HG02678 (cell line): ENCODE measurements around the gene ASIC3.

ENCODE experiments used
- ATAC-seq: cut with Tn5 transposase; IDR thresholded peaks from one replicate; pipeline ENCODE4 v1.9.1; 2021; ENCODE audit warnings: mild to moderate bottlenecking, moderate library complexity; ENCODE audit not compliant: unreplicated experiment

ASIC3 gene

DNA sequence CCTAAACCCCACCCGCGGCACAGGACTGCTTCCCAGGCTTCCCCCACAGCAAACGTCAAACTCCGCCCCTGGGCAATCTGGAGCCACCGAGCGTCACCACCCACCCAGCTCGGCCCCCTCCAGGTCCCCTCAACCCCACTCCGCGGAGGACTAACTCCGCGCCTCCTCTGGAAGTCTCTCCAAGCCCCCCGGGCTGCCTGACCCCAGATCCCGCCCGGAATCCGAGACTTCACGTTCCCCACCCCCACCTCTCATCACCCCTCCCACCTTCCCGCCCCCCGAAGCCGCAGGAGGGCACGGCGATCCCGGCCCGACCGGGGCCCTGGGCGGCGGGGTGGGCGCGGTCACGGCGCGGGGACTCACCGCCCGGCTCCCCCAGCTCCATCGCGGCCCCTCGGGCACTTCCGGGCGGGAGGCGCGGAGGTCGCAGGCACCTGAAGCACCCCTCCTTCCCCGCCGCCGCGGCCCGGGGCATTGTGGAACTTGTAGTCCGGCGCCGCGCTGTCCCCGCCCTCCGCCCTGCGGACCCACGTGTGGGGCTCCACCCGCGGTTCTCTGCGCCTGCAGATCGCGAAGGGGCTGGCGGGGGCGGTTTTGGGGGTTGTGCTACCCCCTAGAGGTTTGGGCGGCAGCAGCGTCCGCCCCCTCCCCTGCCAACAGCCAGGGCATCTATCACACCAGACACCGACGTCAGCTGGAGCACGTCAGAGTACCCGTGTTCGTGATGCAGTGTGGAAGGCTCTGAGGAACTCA lies 34.9 kb downstream of the ASIC3 start, which contains the start of gene TMUB1:
Gene TMUB1, minus strand, starts transcription at position 423 of the 753 bp plus-strand sequence. CDS start 930 bp downstream, outside the sequence.
- ATAC-seq, result peak; percentile 50

DNA sequence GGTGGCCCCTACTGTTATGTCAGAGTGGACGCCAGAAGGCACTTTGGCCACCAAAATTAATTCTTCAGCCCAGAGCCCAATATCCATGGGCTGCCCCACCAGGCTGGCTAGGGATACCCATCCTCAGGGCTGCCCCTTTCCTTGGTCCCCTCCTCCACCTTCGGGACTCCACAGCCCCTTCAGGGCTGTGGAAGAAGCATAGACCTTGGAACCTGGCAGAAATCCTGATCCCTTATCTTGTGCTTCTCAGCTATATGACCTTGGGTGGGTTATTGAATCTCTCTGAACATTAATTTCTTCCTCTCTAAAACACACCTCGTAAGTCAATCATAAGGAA lies 35.5 kb downstream of the ASIC3 start:
- ATAC-seq, result no peak

DNA sequence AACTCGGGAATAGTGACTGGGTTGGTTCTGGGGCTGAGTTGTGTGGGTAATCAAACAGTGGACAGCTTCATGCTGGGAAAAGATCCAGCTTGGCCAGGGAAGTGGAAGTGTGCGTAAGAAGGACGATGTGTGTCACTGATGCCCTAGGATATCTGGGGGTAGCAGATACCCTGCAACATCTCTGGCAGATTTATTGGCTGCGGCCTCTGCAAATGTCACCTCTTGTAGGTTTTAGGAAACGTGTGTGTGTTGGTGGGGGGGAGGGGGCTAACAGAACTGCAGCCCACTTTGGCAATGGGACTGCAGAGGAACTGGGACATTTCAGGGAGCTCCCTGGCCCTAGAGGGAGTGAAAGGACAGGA lies 37.0 kb downstream of the ASIC3 start:
- no peak for ATAC-seq

DNA sequence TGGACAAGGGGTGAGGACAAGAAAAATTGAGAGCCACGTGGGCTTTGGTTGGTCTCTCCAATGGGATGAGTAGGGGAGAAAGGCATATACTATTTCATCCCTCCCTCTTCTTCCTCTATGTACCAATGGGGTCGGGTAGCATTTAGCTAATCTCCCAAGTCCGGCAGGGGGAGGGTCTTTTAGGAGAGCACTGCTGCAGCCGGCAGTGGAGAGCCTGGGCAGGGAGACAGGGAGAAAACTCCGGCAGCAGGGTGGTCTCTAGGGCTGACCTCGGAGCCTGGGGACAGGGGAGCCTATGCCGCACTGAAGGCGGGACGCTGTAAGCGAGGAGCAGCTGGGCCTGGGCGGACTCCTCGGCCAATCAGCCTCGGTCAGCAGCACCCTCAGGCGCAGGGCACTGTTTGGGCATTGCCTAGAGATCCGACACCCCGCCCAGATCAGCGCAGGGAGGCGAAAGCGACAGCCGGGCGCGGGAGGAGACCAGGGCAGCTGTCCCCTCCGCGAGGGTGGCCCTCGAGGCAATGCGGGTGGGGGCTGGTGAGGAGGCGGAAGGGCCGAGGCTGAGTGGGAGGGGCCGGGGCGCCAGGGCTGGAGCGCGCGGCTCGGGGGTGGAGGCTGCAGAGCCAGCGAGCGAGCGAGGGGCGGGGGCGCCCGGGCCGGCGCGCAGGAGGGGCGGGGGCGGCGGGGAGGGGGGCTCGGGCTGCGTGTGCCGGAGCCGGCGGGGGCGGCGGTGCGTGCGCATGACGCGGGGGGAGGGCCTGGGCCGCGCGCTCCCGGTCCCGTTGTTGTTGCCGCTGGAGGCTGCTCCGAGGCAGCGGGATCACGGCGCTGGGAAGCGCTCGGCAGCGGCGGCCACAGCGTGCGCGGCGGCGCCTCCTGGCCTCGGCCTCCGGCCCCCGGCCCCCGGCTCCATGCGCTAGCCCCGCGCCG lies 37.6 kb downstream of the ASIC3 start, which contains the start of gene AGAP3:
Gene AGAP3, plus strand, starts transcription at position 785 of the 930 bp plus-strand sequence. CDS start 267 bp downstream, outside the sequence.
- ATAC-seq, result peak; percentile 55

DNA sequence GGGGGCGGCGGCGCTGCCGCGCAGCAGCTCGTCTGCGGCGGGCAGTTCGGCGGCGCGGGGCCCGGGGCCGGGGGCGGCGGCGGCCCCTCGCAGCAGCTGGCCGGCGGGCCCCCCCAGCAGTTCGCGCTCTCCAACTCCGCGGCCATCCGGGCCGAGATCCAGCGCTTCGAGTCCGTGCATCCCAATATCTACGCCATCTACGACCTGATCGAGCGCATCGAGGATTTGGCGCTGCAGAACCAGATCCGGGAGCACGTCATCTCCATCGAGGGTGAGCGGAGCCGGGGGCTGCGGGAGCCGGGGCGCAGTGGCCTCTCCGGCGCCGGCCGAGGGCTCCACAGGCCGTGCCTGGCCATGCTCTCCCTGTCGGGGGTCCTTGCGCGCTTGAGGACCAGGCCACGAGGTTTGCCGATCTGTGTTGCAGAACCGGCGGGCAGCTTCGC lies 38.5 kb downstream of the ASIC3 start:
- no peak for ATAC-seq

DNA sequence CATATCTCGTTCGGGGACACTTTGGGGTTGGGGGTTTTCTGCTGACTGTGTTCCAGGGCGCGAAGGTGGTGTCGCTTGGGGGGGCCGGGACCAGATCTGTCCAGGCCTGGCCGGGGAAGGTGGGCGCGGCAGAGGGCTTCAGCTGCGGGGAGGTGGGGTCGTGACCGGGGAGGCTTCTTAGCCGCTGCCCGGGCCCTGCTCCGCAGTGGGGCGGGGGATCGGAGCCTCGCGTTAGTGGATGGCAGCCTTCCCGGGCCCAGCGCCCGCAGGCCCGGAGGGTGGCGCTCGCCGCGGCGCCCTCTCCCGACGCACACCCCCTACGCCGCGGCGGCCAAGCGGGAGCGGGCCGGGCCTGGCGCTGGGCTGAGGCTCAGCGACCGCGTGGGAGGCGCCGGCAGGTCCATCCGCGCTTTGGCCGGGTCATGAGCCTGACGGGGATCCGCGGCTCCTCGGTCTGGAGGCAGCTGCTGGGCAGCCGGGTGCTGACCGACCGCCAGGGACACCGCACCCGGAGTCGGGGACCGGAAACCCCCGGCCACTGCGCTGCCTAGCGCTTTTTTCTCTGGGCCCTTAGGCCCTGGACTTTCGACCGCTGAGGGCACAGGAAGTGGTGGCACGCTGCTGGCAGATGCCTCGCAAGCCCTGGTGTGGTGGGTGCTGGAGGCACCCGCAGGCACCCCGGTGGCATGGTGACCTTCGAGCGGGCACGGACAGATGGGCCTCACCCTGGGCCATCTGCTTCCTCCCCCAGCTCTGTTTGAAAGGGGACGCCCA lies 39.1 kb downstream of the ASIC3 start:
- peak; percentile 23 for ATAC-seq

DNA sequence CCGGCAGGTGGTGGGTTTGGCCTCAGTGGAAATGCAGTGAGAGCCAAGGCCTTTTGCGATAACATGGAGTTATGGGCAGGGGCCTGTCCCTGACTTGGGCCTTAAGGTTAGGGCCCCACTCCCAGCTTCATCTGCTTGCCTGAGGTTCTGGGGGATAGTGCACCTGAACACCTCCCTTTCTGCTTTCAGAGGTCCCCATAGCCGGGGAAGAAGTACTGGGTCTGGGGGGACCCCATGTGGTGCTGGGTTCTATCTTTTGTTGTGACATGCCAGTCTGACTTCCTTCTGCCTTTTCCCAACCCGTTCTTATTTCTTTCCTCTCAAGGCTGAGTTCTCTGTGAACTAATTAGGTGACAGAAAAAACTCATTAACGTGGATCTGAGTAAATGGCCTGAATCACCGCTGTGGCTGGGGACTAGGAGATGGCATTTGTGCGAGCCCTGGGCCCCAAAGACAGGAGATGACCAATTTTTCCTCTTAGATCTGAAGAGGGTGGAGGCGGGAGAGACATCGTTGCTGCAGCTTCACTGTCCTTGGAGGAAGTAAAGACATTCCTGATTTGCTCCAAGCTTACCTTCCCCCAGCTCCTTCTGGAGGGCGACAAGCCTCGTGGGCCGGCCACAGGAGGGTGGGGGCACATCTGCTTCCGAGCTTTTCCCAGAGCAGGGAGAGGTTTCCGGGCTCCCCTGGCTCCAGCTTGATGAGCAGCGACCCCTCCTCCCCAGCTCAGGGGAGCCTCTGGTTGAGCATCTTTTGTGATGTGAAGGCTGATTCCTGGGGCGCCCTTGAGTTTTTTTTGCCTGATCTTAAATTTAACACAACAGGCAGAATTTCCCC lies 39.9 kb downstream of the ASIC3 start:
- ATAC-seq, result no peak

DNA sequence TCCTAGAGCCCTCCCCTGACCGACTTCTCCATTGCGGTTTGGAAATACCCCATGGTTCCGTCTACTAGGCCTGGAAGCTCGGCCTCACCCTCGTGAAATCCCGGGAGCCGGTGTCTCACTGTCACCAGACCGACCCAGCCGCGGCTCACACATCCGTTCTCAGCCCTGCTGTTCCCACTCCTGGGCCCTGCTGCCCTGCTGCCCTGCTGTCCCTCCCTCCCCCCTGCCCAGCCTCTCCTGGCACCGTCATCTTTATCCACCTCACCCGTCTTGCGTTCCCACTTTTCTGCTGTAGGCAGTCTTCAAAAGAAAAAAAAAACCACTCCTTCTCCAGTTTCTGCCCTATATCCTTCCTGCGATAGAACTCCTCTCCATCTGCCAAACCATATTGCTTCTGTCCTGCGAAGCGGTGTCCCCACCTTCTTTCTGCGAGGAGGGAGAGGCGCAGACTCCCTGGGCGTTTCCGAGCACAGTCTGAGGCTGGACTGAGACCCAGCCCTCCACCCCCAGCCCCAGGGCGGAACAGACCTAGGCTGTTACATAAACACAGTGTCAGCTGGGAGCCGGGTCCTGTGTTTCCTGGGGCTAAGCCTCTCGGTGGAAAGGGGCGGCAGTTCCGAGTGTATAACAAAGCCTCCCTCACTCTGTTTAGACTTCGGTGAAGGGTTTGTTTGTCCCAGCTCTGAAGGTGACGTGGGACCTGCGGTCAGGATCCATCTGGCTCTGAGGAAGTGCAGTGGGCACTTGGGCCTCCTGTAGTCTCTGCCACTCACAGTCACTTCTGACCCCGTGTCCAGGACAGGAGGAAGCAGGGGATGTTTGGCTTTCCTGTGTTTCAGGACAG lies 40.7 kb downstream of the ASIC3 start:
- ATAC-seq, result no peak

DNA sequence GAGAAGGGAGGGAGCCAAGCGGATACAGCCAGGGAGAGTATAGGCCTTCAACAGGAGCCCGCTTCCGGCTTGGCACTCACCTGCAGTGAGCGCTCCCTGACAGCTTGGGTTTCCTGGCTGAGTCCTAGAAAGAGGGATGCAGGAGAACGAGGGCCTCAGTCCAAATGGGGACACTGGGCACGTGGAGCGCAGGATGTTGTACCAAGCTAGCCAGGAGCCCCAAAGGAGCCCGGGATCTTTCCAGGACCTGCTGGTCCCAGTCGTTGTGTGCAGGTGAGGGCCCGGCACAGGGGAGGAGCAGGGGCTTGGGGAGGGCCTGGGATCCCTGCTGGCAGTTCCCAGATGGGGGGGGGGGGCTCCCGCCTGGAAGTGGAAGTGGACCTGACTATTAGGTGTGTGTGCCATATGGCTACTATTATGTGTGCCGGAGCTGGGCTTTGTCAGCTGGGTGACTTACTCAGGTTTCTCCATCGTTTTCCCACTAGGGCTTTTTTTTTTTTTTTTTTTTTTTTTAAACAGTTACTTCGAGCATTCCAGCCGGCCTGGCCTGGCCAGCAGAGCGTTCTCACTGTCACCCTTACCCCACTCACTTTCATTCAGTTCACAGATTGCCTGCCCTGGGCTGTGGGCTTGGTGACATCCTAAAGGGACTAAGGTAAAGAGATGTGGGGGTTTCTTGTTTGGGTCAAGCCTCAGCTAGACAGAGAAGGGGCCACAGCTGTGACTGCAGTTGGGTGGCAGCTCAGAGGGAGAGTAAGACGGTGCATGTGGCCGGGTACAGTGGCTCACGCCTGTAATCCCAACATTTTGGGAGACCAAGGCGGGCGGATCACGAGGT lies 41.8 kb downstream of the ASIC3 start:
- ATAC-seq, result no peak

DNA sequence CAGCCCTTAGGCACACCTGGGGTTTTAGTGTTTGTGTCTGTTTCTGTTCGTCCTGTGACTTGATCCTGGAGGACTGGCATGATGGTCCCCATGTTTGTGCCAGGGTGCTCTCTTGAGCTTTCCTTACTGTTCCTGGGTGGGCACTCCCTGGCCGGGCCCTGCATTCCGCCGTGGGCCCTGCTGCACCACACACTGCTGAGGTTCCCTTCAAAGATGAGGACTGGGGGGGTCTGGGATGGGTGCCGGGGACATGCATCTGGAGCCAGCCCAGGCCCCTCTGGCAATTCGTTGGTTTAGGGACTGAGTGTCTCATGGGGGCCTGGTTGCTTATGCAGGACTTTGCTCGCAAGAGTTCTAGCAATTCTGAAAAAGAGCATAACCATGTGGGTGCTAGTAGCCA lies 42.7 kb downstream of the ASIC3 start:
- no peak for ATAC-seq

DNA sequence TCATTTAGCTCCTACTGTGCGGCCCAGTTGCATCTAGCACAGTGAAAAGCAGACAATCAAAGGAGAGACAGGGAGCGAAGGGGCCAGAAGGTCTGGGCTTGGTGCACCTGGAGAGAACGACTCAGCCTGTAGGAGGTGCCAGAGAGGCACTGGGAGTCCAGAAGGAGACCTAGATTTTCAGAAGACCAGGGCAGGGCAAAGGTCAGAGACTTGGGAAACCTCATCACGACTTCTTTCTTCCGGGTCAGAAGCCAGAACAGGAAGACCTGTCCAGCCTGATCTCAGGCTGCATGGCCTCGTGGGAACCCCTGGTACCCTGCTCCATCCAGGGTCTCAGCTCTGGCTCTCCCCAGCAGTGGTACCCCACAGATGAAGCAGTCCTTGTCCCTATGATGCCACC lies 43.1 kb downstream of the ASIC3 start:
- no peak for ATAC-seq

DNA sequence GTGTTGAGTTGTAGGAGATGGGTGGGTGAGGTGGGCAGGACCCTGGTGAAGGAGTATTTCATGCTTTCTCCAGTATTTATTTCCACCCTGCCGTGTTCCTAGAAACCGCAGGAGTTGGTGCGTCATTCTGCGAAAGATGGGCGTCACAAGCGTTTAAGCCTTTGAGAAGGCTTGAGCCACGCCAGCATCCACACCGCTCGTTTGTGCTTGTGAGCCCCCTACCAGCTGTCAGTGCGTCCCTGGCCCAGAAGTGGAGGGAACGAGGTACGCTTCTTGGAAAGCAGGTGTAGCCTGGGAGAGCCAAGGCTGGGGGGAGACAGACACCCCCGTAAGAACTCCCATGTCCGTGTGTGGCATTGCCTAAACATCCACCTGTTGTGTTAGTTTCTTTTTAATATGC lies 43.7 kb downstream of the ASIC3 start:
- ATAC-seq, result no peak

DNA sequence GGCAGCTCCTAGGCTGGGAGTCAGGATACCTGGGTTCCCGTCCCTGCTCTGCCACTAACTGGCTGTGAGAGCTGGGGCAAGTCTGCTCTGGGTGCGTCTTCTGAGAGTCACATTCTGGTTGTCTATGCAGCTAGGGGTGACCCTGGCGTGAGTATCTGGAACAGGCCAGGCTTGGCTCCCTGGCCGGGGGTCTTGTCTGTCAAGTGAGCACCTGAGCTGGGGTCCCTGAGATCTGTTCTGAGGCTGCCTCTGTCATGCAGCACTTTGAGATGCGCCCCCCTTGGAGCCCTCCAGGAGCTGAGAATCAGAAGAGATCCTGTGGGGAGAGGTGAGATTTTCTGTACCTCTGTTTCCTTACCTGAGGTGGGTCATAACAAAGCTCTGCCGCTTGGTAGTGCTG lies 45.4 kb downstream of the ASIC3 start:
- ATAC-seq, result no peak

DNA sequence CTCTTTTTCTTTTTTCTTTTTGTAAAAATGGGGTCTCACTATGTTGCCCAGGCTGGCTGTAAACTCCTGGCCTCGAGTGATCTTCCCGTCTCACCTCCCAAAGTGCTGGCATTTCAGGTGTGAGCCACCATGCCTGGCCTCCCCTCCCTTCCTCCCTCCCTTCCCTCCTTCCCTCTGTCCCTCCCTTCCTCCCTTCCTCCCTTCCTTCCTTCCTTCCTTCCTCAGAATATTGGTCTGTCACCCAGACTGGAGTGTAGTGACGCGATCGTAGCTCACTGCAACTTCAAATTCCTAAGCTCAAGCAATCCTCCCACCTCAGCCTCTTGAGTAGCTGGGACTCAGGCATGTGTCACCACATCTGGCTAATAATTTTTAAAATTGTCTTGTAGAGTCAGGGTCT lies 46.3 kb downstream of the ASIC3 start:
- ATAC-seq, result no peak

DNA sequence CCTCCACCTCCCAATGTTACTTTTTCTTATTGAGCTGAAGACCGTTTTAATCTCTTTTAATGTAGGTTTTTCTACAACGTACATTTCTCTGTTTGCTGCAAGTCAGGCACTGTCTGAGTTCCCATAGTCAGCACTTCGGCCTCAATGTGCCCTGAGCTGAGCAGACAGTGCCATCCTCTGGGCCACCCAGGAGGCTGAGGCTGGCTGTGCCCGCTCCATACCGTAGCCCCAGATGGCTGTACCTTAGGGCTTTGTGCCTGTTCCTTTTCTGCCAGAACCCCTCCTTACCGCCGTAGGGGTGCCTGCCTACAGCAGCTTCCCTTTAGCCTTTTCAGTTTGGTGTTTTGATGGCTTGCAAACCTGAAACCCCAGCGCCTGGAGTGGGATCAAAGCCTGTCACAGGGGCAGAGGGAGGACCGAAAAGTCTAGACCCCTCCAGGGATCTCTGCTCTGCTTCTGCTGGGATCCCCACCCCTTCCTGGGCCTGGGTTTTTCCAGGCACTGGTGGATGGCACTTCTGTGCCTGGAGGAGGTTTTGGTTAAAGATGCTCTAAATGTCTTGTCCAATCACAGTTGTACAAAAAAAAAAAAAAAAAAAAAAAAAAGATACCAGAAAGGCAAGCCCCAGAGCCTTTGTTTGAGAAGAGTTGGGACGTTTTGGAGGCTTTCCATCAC lies 46.9 kb downstream of the ASIC3 start:
- no peak for ATAC-seq

DNA sequence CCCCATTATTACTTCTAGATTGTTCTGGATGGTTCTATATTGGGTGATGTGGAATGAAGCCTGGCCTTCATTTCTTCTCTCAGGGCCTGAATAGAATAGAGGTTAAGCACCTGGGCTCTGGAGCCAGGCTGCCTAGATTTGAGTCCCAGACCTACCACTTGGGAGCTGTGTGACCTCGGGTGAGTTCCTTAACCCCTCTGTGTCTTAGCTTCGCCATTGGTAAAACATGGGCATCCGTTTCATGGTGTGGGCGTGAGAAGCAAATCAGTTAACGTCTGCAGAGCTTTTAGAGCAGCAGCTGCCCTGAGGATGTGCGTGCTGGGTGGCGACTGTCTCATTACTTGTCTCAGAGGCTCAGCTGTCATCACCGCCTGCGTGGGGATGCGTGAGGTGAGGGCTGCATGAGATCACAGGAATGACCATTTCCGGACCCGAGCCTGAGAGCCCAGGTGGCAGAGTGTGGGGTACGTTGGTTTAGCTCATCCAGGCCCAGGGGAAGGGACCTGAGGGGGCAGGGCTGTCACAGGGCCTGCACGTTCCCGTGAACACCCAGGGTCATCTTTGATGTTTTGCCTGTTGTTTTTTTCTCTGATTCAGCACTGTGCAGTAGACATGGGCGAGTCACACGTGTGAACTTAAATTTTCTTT lies 47.6 kb downstream of the ASIC3 start:
- no peak for ATAC-seq

DNA sequence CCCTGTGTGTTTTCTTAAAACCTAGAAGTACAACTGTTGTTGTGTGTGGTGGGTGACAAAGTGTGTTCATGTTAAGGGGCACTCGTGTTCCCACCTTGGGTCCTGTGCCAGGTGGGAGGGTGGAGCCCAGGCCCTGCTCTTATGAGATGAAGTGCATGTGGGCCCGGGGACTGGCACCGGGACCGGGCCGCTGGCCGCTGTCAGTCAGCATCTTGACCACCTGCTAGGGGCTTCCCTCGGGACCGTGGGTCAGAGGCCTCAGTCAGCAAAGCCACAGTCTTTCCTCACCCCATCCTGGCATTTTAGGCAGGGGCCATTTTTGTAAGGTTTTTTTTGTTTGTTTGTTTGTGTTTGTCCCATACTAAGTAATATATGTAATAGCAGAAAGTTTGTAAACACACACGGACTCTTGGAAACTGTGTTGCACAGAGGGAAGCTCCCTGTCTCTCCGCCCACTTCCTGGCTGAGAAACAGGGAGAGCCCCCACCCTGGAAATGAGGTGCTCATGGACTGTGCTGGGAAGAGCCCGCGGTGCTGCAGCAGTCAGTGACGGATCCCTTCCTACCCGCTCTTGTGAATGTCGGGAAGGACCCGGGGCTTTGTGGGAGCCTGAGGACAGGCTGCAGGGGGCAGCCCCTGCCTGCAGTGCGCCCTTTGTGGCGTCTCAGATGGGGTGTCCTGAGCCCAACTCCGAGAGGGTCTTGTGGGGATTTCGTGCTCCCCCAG lies 51.3 kb downstream of the ASIC3 start:
- ATAC-seq, result no peak
